Lower leg skin (tissue), 4 donors: ENCODE data around the gene USP43. TPM values are rescaled to one million over a fixed set of nuclear protein-coding genes. Genes with fewer than 3 reads are reported as not detected.
"Not testable (repeated sequence)": the region's sequence is repeated elsewhere in the genome, so short reads cannot be mapped to it uniquely, and the experiment has no call there.

Experiments
- DNase-seq, 2 donors: peaks; one replicate each; pipeline ENCODE4 v3.0.0-alpha.2; 2019; ENCODE audit warnings: low spot score in 2 of 2
- H3K4me3 ChIP-seq: fragments of 200-600 bp; sonication (generic); 2 replicates; pipeline ENCODE4 v1.5.1; 2017; ENCODE audit warnings: mild to moderate bottlenecking, low read depth; ENCODE audit not compliant: poor library complexity, severe bottlenecking
- CTCF ChIP-seq, 3 donors: fragments of 450-650 bp; IDR thresholded peaks; one replicate each; pipeline ENCODE4 v1.5.1; 2016; ENCODE audit warnings: antibody characterized with exemption in 3 of 3, mild to moderate bottlenecking in 3 of 3, moderate library complexity in 2 of 3
- POLR2A ChIP-seq, 2 donors: fragments of 450-650 bp; IDR thresholded peaks; one replicate each; pipeline ENCODE4 v1.6.1; 2016 to 2017; ENCODE audit warnings: antibody characterized with exemption in 2 of 2, mild to moderate bottlenecking in 1 of 2, moderate library complexity in 1 of 2
- WGBS, 2 donors: methylation state at CpG; one replicate each; pipeline ENCODE4 v1.1.5; 2018; 5-methylcytosine and 5-hydroxymethylcytosine counted together
- intact Hi-C: fragments of 100-400 bp; cut with DNase I; formaldehyde crosslinking; loops from one replicate; pipeline ENCODE4 v1.15.0; 2023; ENCODE audit warnings: low total_unique reads
- total RNA-seq, 4 donors: library from RNA; depleted of rRNA; stranded (reverse); fragments of >200 nt; gene quantifications; one replicate each; pipeline ENCODE4 v1.1.0, GENCODE V29; 2016

The USP43 gene
- total RNA-seq, 4 donors from 2014 or later = 4.4 to 6.5 (median 4.4) TPM

DNA sequence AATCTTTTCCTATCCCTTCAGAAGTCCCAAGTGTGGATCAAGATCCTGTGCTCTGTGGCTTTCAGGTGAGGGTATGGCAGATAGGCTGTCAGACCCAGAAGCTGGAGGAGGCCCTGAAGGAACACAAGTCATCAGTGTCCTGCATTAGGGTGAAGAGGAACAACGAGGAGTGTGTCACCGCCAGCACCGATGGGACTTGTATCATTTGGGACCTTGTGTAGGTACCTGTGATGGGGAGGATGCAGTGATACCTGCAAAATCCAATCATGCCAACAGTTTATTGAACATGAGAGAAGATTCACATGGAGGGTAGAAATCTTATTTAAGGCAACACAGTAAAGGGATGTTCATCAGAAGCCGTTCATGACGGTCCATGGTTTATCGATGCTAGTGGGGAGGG is 10.0 kb upstream of the USP43 start:
- DNase-seq = no peak
- H3K4me3 ChIP-seq = no peak overlapping the region
- TF ChIP-seq CTCF (IDR thresholded peaks at IDR 0.05) = no peak
- TF ChIP-seq POLR2A (IDR thresholded peaks at IDR 0.05) = no peak
- WGBS, 2 donors = 74 to 85% methylated on average over 6 of the region's 6 CpGs
- intact Hi-C loops = no loop called here

- WGBS, 2 donors = 87 to 91% methylated on average over 12 of the region's 12 CpGs
- no peak overlapping the region for H3K4me3 ChIP-seq
- intact Hi-C loops = no loop called here
- no peak for DNase-seq
- no peak for TF ChIP-seq POLR2A (IDR thresholded peaks at IDR 0.05)
- no peak for TF ChIP-seq CTCF (IDR thresholded peaks at IDR 0.05)
These were observed 8.8 kb upstream of the USP43 start for GRCh38 chr17:9636501-9636900.

DNA sequence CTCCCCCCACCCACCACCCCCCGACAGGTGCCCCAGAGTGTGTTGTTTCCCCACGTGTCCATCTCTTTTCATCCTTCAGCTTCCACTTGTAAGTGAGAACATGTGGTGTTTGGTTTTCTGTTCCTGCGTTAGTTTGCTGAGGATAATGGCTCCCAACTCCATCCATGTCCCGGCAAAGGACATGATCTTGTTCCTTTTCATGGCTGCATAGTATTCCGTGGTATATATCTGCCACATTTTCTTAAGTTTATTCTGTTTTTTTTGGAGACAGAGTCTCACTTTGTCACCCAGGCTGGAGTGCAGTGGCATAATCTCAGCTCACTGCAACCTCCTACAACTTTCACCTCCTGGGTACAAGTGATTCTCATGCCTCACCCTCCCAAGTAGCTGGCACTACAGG is 4.9 kb upstream of the USP43 start:
- WGBS, 2 donors = 86 to 88% methylated on average over 5 of the region's 5 CpGs
- H3K4me3 ChIP-seq, intact Hi-C loops: not testable (repeated sequence)
- DNase-seq = peak in 1 of 2 donors; percentile 29

- intact Hi-C loops = no loop called here
- 92 to 94% methylated on average over 5 of the region's 5 CpGs for WGBS, 2 donors
- no peak for TF ChIP-seq POLR2A (IDR thresholded peaks at IDR 0.05)
- TF ChIP-seq CTCF (IDR thresholded peaks at IDR 0.05) = no peak
- no peak overlapping the region for H3K4me3 ChIP-seq
- DNase-seq = no peak
These were observed 1.7 kb upstream of the USP43 start for GRCh38 chr17:9643611-9644010.

- DNase-seq = peak in 1 of 2 donors; percentile 85
- 4 to 7% methylated on average over 34 to 47 of the region's 51 CpGs for WGBS, 2 donors
- H3K4me3 ChIP-seq = peak overlapping the region; percentile 61
- intact Hi-C loops = no loop called here
- TF ChIP-seq POLR2A (IDR thresholded peaks at IDR 0.05) (no peak), CTCF (IDR thresholded peaks at IDR 0.05) (no peak)
These were observed 681 bp downstream of the USP43 start for GRCh38 chr17:9645851-9646545.

DNA sequence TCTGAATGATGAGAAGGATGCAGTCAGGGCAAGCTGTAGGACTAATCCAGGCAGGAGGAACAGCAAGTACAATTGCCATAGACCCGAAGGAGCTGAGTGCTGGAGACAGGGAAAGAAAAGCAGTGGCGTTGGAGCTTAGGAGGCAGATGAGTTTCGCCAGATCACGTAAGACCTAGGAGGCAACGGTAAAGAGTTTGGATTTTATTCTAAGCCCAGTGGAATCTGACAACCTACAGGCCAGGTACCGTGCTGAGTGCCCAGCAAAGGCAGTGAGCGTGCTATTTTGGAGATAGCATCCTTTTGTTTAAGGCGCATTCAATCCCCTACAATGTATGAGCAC is 1.2 kb downstream of the USP43 start:
- no peak for TF ChIP-seq CTCF (IDR thresholded peaks at IDR 0.05)
- TF ChIP-seq POLR2A (IDR thresholded peaks at IDR 0.05) = no peak
- DNase-seq = peak in 1 of 2 donors; percentile 39
- no peak overlapping the region for H3K4me3 ChIP-seq
- 65 to 68% methylated on average over 8 of the region's 8 CpGs for WGBS, 2 donors
- intact Hi-C loops = no loop called here
